D721Med (cell line): Measurements from ENCODE around the gene UQCRQ.

ENCODE experiments used
- DNase-seq: peaks from one replicate; pipeline ENCODE4 v3.0.0; 2011; ENCODE audit warnings: low spot score; ENCODE audit not compliant: insufficient read length
- FAIRE-seq: peaks from 2 replicates; lab custom pipeline; 2011; peaks lifted over from hg19 to GRCh38; lab: Jason Lieb, UNC
- CTCF ChIP-seq: IDR thresholded peaks from 2 replicates; pipeline ENCODE4 v1.5.1; 2012; ENCODE audit warnings: mild to moderate bottlenecking, control low read depth; ENCODE audit not compliant: insufficient read depth; ENCODE audit errors: missing control alignments

The UQCRQ gene

DNA sequence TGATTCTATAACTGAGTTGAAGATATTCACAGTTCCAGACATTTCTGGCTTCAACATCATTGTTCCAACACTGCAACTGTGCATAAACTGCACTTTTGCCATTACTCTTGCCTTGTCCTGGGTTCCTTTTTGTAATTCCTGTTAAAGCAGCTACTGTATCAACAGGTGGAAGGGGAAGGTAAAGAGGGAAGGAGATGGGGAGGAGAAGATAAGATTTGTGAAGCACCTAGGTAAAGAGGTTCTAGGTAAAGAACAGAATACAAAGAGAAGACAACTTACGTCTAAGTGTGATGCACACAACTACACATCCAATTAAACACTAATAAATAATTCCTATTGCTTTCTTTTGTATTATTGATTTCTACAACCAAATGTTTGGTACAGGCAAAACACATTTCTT, 43.3 kb downstream of the UQCRQ start:
- FAIRE-seq (no peak), DNase-seq (no peak)
- no peak for TF ChIP-seq CTCF

GRCh38 chr5:132915681-132916080, 49.2 kb downstream of the UQCRQ start:
- DNase-seq (no peak), FAIRE-seq (no peak)
- no peak for TF ChIP-seq CTCF

DNA sequence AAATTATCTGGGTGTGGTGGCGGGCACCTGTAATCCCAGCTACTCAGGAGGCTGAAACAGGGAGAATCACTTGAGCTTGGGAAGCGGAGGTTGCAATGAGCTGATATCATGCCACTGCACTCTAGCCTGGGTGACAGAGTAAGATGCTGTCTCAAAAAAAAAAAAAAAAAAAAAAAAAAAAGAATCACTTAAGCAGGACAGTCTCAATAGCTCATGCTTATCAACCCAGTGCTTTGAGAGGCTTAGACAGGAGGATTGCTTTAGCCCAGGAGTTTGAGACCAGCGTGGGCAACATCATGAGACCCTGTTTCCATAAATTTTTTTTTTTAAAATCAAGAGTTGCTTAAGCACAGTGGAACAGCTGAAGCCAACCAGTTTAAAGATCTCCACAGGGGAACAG, 49.6 kb downstream of the UQCRQ start:
- no peak for FAIRE-seq
- TF ChIP-seq CTCF: no peak
- DNase-seq: no peak
